Measurements from ENCODE around the gene KAT2A.
A peak's percentile ranks its signal among the peaks of the same experiment; 100 is the strongest.
"Not testable (repeated sequence)": the region's sequence is repeated elsewhere in the genome, so short reads cannot be mapped to it uniquely, and the experiment has no call there.

The KAT2A gene

DNA sequence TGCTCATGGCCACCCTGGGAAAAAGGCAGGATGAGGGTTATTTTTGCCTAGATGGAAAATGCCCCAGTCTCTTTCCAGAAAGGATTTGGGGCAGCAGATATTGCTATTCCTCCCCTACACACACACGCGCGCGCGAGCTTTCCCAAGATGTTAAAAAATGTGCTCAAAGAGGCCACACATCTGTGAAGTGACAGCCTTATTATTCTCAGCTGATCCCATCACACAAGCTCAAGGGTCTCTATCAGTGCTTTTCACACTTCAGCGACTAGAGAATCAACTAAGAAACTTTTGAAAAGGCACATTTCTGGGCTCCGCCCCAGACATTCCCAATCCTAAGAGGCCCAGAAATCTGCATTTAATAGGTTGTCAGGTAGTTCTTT lies 39.4 kb upstream of the KAT2A start:
- DNase-seq (ENCODE audit: low read depth, low spot score): no peak
- Histone ChIP-seq H3K4me3 (ENCODE audit: insufficient read length, low read depth) (no peak overlapping the region), H3K9ac (ENCODE audit: insufficient read length, low read depth) (peak overlapping the region; percentile 2), H3K27me3 (ENCODE audit: insufficient read depth, insufficient read length) (no peaks in the 10 kb centered on the region), H3K36me3 (ENCODE audit: insufficient read depth, insufficient read length, low read length) (no peaks in the 10 kb centered on the region), H3K9me3 (ENCODE audit: insufficient read depth, low read length) (no peaks in the 10 kb centered on the region), H3K4me1 (ENCODE audit: insufficient read depth, insufficient read length) (peaks cover 29% of the 10 kb centered on the region)
- TF ChIP-seq ZNF274 (IDR thresholded peaks at IDR 0.05; ENCODE audit: low read depth, low read length) (no peak), SUZ12 (IDR thresholded peaks at IDR 0.05; ENCODE audit: extremely low read depth, insufficient read depth, insufficient read length) (no peak), YY1 (IDR thresholded peaks at IDR 0.05; ENCODE audit: insufficient read depth, insufficient read length) (no peak)

DNA sequence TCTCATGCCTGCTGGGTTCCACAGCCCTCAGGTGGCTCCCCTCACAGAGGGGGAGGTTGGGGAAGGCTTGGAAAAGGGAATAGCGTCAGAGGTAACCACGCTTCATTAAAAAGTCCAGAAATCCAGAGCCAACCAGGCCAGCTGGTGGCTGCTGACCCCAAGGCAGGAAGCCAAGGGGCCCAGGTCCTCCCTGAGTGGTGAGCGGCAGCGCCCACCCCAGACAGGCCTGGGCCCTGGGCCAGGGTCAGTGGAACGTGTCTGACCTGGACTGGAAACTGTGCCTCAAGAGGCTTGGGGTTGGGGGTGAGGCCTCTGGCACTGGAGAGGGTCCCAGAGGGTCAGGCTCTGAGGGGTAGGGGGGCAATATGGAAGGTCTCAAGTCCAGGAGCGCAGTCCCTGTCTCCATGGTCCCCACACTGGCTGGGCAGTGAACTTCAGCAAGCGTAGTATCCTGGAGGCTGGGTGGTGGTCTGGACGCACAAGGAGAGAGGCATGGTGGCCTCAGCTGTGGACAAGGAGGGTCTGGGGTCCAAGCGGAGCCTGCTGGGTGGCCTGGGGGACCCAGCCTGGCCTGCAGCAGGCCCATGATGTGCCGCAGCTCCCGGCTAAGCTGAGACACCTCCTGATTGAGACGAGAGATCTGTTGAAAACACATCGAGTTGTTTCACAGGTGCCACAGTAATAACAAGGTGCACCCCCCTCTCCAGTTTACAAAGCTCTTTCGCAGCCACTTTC lies 38.8 kb upstream of the KAT2A start:
- no peaks in the 10 kb centered on the region for H3K36me3 ChIP-seq (ENCODE audit: insufficient read depth, insufficient read length, low read length)
- no peaks in the 10 kb centered on the region for H3K9me3 ChIP-seq (ENCODE audit: insufficient read depth, low read length)
- no peaks in the 10 kb centered on the region for H3K27me3 ChIP-seq (ENCODE audit: insufficient read depth, insufficient read length)
- H3K4me3 ChIP-seq (ENCODE audit: insufficient read length, low read depth): no peak overlapping the region
- H3K4me1 ChIP-seq (ENCODE audit: insufficient read depth, insufficient read length): peaks cover 29% of the 10 kb centered on the region
- peak overlapping the region; percentile 2 for H3K9ac ChIP-seq (ENCODE audit: insufficient read length, low read depth)
- DNase-seq (ENCODE audit: low read depth, low spot score): no peak
- TF ChIP-seq ZNF274 (IDR thresholded peaks at IDR 0.05; ENCODE audit: low read depth, low read length) (no peak), YY1 (IDR thresholded peaks at IDR 0.05; ENCODE audit: insufficient read depth, insufficient read length) (no peak), SUZ12 (IDR thresholded peaks at IDR 0.05; ENCODE audit: extremely low read depth, insufficient read depth, insufficient read length) (no peak)

DNA sequence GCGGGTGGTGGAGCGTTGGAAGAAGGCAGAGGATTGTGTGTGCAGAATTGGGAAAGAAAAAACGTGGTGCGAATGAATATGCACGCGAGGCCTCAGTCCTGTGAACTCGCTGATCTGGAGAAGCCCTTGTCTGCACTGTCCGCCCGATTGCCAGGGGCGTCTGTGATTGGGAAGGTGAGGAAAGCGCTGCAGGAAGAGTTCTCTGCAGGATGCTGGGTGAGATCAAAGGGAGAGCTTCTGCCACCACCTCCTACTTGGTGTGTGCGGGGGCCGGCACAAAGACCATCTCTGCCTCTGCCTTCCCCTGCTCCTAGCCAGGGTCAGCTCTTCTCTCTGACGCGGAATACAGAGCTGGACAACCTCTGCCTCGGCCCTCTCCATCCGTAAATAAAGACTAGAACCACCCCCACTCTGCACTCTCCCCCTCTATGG lies 34.5 kb upstream of the KAT2A start:
- Histone ChIP-seq H3K4me1 (ENCODE audit: insufficient read depth, insufficient read length) (peaks cover 24% of the 10 kb centered on the region), H3K4me3 (ENCODE audit: insufficient read length, low read depth) (peak overlapping the region; percentile 64), H3K9ac (ENCODE audit: insufficient read length, low read depth) (peak overlapping the region; percentile 79), H3K27me3 (ENCODE audit: insufficient read depth, insufficient read length) (no peaks in the 10 kb centered on the region), H3K9me3 (ENCODE audit: insufficient read depth, low read length) (no peaks in the 10 kb centered on the region), H3K36me3 (ENCODE audit: insufficient read depth, insufficient read length, low read length) (peaks cover 27% of the 10 kb centered on the region)
- no peak for DNase-seq (ENCODE audit: low read depth, low spot score)
- TF ChIP-seq YY1 (IDR thresholded peaks at IDR 0.05; ENCODE audit: insufficient read depth, insufficient read length) (no peak), ZNF274 (IDR thresholded peaks at IDR 0.05; ENCODE audit: low read depth, low read length) (no peak), SUZ12 (IDR thresholded peaks at IDR 0.05; ENCODE audit: extremely low read depth, insufficient read depth, insufficient read length) (no peak)

DNA sequence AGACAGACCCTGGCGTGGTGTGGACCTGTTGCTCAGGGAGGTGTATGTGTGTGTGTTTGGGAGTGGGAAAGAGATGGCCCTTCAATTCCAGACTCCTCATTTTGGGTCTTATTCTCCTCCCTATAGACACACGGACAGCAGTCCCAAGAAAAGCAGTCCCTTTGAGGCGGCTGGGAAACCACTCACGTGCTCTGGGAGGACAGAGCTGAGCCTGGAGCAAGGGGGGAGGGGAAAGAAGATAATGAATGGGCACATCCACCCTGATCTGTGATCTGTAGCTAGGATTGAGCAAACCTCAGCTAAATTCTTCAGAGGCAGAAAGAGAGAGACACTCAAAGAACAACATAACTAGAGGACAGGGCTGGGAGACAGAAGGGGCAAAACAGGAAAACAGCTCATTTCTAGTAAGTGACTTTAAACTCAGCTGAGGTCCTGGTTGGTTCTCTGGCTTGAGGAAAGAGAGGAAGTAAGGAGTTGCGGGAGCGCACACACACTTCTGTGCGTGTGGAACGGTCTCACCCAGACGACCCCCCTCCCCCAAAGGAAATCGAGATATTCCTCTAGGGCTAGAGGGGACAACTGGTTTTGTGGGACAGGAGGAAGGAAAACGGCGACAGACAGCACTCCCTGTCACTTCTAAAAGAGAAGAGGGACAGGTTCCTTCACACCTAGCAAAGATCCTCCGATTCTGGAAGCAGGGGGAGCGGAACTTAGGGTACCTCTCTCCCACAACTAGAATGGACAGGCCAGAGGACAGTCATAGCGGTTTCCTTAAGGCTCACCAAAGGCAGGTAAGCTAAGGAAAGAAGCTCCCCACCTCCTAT lies 33.0 kb upstream of the KAT2A start:
- no peaks in the 10 kb centered on the region for H3K27me3 ChIP-seq (ENCODE audit: insufficient read depth, insufficient read length)
- peak overlapping the region; percentile 91 for H3K9ac ChIP-seq (ENCODE audit: insufficient read length, low read depth)
- peaks cover 18% of the 10 kb centered on the region for H3K4me1 ChIP-seq (ENCODE audit: insufficient read depth, insufficient read length)
- no peaks in the 10 kb centered on the region for H3K9me3 ChIP-seq (ENCODE audit: insufficient read depth, low read length)
- no peak for DNase-seq (ENCODE audit: low read depth, low spot score)
- TF ChIP-seq SUZ12 (IDR thresholded peaks at IDR 0.05; ENCODE audit: extremely low read depth, insufficient read depth, insufficient read length) (no peak), YY1 (IDR thresholded peaks at IDR 0.05; ENCODE audit: insufficient read depth, insufficient read length) (no peak), ZNF274 (IDR thresholded peaks at IDR 0.05; ENCODE audit: low read depth, low read length) (no peak)
- peaks cover 39% of the 10 kb centered on the region for H3K36me3 ChIP-seq (ENCODE audit: insufficient read depth, insufficient read length, low read length)
- H3K4me3 ChIP-seq (ENCODE audit: insufficient read length, low read depth): peak overlapping the region; percentile 77

DNA sequence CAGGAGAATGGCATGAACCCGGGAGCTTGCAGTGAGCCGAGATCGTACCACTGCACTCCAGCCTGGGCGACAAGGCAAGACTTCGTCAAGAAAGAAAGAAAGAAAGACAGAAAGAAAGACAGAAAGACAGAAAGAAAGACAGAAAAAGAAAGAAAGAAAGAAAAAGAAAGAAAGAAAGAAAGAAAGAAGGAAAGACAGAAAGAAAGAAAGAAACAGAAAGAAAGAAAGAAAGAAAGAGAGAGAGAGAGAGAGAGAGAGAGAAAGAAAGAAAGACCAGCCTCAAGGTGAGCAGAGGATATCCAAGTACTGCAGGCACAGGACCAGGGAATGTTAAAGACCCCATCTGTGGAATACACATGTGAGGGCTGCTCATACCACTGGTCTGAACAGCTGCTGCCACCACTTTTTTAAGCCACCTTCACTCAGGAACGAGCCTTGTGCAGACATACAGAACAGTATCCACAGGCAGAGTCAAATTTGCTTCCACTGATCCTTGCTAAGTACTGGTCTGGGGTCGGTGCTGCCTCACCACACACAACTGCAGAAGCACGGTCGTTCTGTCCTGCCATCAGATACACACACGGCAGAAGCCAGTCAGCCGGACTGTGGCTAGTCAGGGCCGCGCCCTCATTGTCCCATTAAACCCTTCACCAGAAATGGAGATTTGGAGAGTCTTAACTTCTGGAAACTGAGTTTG lies 25.9 kb upstream of the KAT2A start:
- no peak overlapping the region for H3K9ac ChIP-seq (ENCODE audit: insufficient read length, low read depth)

DNA sequence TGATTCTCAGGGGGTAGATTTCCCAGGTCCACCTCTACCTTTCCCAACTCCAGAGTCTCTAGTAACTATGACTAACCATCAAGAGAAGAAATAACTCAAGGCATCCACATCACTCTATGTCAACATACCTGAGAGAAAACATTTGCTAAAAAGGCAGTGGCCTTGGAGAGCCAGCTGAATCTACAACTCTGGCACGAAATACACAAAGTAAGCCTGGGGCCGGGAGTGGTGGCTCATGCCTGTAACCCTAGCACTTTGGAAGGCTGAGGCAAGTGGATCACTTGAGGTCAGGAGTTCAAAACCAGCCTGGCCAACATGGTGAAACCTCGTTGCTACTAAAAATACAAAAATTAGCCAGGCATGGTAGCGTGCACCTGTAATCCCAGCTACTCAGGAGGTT lies 22.0 kb upstream of the KAT2A start:
- H3K36me3 ChIP-seq (ENCODE audit: insufficient read depth, insufficient read length, low read length): peaks cover 70% of the 10 kb centered on the region
- not testable (repeated sequence) for H3K9me3 ChIP-seq (ENCODE audit: insufficient read depth, low read length); H3K9ac ChIP-seq (ENCODE audit: insufficient read length, low read depth)

More for the DNA sequence above, 25.9 kb upstream of the KAT2A start:
- H3K4me1 ChIP-seq (ENCODE audit: insufficient read depth, insufficient read length): peaks cover 2% of the 10 kb centered on the region
- DNase-seq (ENCODE audit: low read depth, low spot score): no peak
- no peak overlapping the region for H3K4me3 ChIP-seq (ENCODE audit: insufficient read length, low read depth)
- peaks cover 75% of the 10 kb centered on the region for H3K36me3 ChIP-seq (ENCODE audit: insufficient read depth, insufficient read length, low read length)
- no peak for TF ChIP-seq ZNF274 (IDR thresholded peaks at IDR 0.05; ENCODE audit: low read depth, low read length)
- no peak for TF ChIP-seq YY1 (IDR thresholded peaks at IDR 0.05; ENCODE audit: insufficient read depth, insufficient read length)
- TF ChIP-seq SUZ12 (IDR thresholded peaks at IDR 0.05; ENCODE audit: extremely low read depth, insufficient read depth, insufficient read length): no peak
- no peaks in the 10 kb centered on the region for H3K27me3 ChIP-seq (ENCODE audit: insufficient read depth, insufficient read length)
- no peaks in the 10 kb centered on the region for H3K9me3 ChIP-seq (ENCODE audit: insufficient read depth, low read length)

DNA sequence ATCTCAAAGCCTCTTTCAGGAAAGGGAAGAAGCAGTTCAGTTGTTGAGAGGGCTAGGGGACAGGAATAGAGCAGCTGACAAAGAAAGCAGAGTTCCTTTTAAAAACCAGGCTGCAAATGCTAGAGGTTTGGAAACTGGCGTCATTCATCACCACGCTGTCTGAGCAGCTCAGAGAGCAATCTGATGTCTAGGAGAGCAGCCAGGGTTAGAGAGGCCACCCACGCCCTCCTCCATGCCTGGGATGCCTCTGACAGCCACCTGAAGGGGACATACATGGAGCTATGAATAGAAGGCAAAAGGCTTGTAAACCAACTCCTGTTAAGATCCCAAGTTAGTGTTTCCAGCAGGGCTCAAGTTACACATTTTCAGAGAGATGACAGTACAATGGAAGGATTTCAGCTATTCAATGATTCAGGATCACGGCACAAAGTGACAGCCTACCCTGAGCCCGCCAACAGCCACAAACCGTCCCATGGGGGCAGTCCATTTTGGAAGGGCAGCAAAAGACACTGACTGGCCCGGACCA lies 21.3 kb upstream of the KAT2A start:
- no peak overlapping the region for H3K4me3 ChIP-seq (ENCODE audit: insufficient read length, low read depth)
- no peaks in the 10 kb centered on the region for H3K9me3 ChIP-seq (ENCODE audit: insufficient read depth, low read length)
- H3K36me3 ChIP-seq (ENCODE audit: insufficient read depth, insufficient read length, low read length): peaks cover 69% of the 10 kb centered on the region
- no peak overlapping the region for H3K9ac ChIP-seq (ENCODE audit: insufficient read length, low read depth)
- TF ChIP-seq ZNF274 (IDR thresholded peaks at IDR 0.05; ENCODE audit: low read depth, low read length): no peak
- no peak for TF ChIP-seq YY1 (IDR thresholded peaks at IDR 0.05; ENCODE audit: insufficient read depth, insufficient read length)
- no peak for TF ChIP-seq SUZ12 (IDR thresholded peaks at IDR 0.05; ENCODE audit: extremely low read depth, insufficient read depth, insufficient read length)
- H3K27me3 ChIP-seq (ENCODE audit: insufficient read depth, insufficient read length): no peaks in the 10 kb centered on the region
- no peak for DNase-seq (ENCODE audit: low read depth, low spot score)
- H3K4me1 ChIP-seq (ENCODE audit: insufficient read depth, insufficient read length): peaks cover 4% of the 10 kb centered on the region

More for the DNA sequence above, 22.0 kb upstream of the KAT2A start:
- DNase-seq (ENCODE audit: low read depth, low spot score); H3K4me1 ChIP-seq (ENCODE audit: insufficient read depth, insufficient read length); H3K4me3 ChIP-seq (ENCODE audit: insufficient read length, low read depth); H3K27me3 ChIP-seq (ENCODE audit: insufficient read depth, insufficient read length): not testable (repeated sequence)
